EL (cell line): ENCODE results near the gene FAM171A2.
"Not testable (repeated sequence)": the region's sequence is repeated elsewhere in the genome, so short reads cannot be mapped to it uniquely, and the experiment has no call there.

Experiments used
- DNase-seq: peaks from one replicate; pipeline ENCODE4 v3.0.0-alpha.2; 2016

The FAM171A2 gene

DNA sequence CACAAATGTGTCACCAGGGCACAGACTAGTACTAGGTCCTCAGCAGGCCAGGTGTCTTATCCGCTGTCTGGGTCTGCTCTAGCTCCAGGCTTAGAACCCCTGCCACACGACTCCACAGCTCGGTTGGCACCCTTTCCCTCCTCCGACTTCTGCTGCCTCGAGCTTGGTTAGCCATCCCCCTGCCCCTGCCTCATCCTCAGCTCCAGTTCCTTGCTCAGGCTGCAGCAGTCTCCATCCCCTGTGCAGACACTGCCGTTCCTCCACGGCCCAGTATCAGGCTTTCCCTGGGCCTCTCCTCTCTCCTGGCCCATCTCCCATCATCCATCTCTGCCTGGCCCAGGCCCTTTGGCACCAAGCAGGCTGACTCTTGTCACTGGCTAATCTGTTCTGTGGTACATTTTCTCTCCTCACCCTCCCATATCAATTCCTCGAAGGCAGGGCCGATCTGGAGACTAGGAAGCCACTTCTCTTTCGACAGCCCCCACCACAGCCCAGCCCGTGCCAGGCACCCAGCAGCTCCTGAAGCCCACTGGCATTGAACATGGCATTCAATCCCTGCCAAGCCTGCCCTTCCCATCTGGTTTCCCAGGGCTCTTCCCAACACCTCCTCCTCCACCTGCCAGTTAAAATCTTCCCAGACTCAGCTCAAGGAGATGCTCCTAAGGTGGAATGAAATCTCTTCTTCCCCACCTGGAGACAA is 20.0 kb downstream of the FAM171A2 start:
- DNase-seq, result no peak

DNA sequence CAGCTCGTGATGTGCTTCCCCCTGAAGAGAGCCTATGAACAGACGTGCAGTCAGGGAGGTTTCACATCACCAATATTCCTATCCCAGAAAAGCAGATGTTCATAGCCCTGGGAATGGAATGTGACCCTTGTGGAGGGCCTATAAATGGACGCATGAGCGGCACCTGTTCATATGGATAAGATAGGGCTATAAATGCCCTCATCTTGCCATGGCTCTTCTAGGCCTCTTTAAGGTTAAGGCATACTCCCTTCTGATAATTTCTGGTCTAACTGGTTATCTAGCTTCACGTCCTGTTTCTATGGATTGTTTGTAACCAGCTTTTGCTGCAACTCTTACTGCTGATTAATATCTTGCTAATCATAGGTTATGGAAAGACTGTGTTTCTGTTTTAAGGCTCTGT is 23.1 kb downstream of the FAM171A2 start:
- not testable (repeated sequence) for DNase-seq

DNA sequence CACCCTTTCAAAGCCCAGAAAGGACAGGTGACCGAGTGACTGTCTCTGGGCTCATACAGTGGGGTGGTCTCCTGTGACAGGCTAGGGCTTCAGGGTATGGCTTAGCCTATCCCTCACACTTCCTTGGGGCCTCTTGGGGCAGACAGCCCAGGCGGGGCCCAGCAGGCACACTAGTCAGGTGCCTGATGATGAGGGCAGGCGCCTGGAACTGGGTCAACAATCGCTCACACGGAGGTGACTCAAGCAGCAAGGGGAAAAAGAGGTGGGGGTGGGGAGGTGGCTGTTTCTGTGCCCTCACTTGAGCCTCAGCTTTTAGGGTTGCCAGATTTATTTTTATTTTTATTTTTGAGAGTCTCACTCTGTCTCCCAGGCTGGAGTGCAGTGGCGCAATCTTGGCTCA is 25.0 kb downstream of the FAM171A2 start:
- DNase-seq, result no peak

DNA sequence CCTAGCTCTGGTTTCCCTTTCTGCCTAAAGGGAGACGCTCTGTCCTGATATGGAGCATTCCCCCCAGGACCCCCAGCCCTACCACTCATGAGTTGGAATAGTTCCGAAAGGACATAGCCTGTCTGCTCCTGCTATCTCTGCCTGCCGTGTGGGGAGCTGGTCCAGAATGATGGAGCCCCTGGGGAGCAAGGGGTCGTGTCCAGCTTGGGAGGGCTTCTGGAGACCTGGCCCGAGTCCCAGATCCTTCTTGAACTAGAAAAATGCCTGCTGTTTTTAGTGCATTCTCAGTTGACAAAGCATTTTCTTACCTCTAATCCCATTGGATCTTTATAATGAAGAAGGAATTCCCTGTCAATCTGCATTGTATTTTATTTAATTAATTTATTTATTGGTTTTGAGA is 27.7 kb downstream of the FAM171A2 start:
- DNase-seq, result no peak

DNA sequence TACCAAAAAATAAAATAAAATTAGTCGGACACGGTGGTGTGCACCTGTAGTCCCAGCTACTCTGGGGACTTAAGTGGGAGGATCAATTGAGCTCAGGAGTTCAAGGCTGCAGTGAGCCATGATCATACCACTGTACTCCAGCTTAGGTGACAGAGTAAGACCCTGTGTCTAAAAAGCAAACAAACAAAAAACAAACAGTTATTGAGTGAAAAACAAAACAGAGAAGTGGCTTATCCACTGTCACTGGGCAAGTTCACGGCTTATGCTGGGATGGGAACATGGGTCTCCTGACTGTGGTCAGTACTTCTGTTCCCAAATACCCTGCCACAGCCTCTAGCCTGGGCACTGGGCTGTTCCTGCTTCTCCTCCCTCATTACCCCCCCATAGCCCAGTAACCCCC is 28.1 kb downstream of the FAM171A2 start:
- DNase-seq, result no peak

DNA sequence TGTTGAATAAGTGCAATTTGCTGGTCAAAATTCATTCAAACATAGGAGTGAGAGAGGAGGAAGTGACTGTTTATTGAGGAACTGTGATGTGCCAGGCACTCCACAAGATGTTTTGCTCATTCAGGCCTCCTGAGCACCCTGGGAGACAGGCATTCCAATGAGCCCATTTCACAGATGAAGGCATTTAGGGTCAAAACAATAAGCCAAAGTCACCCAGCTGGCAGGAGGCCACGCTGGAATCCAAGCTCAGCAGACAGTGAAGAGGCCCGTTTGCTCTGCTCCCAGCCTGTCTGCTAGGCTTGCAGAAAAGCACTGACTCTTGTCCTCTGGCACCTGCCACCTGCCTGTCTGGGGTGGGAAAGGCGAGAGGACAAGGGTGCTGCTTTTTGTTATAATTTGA is 28.9 kb downstream of the FAM171A2 start:
- DNase-seq, result no peak

DNA sequence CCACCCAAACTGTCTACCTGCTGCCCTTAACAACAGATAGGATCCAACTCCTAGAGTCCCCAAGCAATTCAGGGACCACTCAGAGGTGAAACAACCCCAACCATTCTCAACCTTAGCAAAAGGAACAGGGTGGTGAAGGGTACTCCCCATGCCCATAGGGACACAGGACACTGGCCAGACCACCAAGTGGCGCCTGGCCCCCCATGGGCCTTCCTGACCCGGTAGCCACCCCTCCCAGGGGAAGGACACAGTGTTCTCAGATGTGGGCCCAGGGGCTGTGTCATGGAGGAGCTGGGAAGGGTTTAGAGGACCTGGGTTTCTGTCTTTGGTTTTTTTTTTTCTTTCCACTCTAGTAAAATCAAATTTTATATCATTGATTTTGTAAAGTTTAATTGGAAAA is 29.3 kb downstream of the FAM171A2 start:
- no peak for DNase-seq

DNA sequence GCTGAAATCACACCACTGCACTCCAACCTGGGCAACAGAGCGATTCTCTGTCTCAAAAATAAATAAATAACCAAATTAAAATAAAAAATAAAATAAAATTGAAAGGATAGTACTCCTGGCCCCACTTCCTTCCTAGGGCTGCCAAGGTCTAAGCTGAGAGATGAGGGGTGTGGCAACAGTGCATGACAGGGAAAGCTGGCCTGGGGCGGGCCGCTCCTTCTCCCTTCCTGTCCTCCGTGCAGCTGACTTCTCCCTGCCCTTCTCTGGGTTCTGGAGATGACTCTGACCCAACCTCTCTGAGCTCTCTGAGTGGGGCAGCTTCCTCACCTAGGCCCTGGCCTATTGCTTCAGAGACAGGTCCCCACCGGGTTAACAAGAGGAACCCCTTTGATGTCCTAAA is 30.3 kb downstream of the FAM171A2 start:
- no peak for DNase-seq

DNA sequence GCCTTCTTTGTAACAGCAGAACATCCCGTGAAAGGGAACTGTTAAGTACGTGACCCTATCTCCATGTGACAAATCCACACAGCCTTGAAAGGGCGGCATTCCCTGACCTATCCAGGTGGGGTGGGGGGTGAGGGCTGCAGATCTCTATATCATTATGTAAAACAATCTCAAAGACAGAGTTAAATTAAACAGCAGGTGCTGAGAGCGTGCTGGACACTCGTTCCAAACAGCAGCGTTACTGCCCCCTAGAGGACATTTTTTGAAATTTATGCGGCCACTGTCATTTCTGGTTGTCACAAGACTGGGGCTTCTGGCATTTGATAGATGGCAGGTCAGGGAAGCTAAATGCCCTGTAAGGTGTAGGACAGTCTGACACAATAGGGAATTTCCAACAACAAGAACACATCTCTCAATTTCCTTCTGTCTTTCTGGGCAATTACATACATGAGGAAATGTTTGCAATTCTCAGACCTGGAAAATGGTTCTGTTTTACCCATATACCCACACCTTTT is 32.3 kb downstream of the FAM171A2 start:
- peak; percentile 70 for DNase-seq

DNA sequence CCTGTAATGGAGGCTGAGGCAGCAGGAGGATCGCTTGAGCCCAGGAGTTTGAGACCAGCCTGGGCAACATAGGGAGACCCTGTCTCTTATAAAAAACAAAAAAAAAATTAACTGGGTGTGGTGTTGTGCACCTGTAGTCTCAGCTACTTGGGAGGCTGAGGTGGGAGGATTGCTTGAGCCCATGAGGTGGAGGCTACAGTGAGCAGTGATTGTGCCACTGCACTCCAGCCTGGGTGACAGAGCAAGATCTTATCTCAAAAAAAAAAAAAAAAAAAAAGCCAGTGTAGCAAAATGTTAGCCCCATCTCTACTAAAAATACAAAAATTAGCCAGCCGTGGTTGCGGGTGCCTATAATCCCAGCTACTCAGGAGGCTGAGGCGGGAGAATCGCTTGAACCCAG is 33.4 kb downstream of the FAM171A2 start:
- not testable (repeated sequence) for DNase-seq

DNA sequence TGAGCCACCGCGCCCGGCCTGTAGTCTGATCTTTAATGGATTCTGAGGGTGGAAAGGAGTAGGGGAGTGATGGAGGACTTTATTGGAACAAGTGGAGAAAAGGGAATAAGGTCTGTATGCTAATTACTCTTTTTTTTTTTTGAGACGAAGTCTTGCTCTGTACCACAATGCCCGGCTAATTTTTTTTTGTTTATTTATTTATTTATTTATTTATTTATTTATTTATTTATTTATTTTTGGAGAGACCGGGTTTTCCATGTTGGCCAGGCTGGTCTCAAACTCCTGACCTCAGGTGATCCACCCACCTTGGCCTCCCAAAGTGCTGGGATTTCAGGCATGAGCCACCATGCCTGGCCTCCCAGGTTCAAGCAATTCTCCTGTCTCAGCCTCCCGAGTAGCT is 34.1 kb downstream of the FAM171A2 start:
- not testable (repeated sequence) for DNase-seq

DNA sequence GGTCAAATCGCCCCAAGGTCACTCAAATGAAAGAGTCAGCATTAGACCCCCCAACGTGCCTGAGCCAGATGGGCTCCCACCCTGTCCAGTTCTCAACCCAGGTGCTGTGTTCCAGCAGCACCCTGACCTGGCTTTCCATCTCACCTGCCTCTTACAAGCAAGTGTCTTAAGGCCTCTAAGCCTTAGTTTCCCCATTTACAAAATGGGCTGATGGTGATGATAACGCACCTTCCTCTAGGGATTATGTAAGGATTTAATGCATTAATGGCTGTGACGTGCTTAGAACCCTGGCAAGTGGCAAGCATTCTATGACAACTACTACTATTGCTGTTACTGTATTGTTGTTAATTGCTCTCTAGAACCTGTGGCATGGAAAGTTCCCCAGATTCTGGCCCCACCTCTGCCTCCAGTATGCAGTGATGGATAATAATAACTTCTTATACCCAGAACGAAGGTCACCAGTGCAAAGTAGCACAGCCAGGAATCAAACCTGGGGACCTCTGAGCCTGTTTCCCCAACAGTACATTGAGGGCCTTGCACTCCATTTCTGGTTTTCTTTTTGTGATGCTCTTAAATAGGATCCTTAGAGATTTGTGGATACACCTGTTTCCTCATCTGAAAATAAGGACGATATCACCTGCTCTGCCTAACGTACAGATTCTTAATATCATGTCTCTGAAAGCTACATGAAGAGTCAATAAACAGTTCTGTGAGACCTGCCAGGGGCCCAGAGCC is 35.8 kb downstream of the FAM171A2 start:
- no peak for DNase-seq

DNA sequence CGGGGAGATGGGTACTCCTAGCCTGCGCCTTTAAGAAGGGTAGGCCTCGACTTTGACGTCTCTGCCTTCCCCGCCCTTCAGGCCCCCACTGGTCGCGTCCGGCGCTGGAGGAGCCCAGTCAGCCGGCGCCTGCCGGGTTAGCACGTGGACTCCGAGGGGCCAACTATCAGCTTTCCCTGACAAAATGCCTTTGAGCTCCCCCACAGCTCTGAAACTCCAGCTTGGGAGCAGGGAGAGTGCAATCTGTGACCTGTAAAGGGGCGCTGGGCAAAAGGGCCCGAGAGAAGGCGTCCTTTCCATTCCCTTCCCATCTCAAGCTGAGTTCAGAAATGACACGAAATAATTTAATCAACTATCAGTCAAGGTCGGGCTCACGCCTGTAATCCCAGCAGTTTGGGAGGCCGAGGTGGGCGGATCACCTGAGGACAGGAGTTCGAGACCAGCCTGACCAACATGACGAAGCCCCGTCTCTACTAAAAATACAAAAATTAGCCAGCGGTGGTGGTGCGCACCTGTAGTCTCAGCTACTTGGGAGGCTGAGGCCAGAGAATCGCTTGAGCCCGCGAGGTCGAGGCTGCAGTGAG is 36.7 kb downstream of the FAM171A2 start:
- peak; percentile 98 for DNase-seq

DNA sequence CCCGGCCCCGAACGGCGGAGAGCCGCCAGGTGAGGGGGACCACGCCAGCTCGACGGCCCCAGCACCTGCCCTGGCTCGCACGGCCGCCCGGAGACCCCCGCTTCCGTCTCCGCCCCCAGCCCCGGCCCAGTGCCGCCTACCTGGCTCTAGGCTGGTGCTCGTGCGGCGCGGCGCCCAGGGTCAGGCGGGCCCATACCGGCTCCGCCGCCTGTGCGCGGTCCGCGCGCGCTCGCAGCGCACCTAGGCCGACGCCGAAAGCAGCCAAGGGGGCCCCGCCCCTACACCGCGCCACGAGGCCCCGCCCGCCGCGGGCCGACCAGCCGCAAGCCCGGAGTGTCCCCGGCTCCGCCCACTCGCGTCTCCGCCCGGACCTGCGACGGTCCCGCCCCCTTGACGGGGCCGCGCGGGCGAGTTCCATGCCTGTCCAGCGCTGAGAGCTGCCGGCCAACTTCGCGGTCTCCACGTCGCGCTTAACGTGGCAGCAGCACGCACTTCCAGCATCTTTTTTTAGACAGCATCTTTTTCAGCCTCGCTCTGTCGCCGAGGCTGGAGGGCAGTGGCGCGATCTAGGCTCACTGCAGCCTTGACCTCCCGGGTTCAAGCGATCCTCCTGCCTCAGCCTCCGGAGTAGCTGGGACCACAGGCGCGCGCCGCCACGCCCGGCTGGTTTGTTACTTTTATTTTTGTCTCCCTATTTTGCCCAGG is 38.9 kb downstream of the FAM171A2 start, which contains the start of gene SLC25A39:
Gene SLC25A39, minus strand, starts transcription at position 253 of the 705 bp plus-strand sequence. CDS start 1,261 bp downstream, outside the sequence.
- DNase-seq, result peak; percentile 92

DNA sequence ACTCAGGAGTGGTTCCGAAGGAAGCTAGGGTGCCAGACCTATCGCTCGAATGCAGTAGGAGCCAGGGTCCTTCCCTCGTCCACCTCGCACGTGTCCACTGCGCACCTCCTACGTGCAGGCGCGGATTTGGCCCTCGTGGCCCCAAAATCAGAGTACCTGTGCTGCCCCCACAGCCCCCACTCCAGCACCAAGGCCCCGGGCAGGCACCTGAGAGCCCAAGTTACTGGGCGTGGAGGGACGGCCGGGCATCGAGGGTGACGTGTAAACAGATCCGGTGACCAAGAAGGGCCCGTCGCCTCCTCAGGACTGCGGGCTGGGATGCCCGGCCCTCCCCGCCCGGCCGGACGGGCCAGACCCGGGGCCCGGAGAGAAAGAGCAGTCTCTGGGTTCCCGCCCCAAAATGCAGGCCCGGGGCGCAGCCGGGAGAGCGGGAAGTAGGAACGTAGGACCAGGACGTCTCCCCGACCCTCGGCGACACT is 39.5 kb downstream of the FAM171A2 start:
- peak; percentile 30 for DNase-seq

DNA sequence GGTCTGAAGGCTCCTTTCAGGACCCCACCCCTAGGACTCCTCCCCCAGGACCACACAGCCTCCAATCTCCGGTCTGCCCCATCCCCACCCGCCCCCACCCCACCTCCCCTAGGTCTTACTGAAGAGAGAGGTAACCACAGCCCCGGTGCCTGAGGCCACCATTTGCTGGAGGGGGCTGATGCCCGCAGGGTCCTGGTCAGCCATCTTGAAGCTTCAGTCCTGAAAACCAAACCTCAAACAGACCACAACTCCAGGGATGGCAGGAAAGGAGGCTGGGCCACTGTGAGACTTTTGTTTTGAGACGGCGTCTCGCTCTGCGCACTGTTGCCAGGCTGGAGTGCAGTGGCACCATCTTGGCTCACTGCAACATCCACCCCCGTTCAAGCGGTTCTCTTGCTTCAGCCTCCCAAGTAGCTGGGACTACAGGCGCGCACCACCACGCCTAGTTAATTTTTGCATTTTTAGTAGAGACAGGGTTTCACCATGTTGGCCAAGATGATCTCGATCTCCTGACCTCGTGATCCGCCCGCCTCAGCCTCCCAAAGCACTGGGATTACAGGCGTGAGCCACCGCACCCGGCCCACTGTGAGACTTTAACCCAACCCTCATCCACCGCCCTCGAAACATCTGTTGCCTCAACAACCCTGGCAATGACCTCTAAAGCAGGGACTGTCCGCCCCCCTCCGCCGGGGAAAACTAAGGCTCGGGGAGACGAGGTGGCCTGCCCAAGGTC is 40.1 kb downstream of the FAM171A2 start:
- DNase-seq, result no peak

DNA sequence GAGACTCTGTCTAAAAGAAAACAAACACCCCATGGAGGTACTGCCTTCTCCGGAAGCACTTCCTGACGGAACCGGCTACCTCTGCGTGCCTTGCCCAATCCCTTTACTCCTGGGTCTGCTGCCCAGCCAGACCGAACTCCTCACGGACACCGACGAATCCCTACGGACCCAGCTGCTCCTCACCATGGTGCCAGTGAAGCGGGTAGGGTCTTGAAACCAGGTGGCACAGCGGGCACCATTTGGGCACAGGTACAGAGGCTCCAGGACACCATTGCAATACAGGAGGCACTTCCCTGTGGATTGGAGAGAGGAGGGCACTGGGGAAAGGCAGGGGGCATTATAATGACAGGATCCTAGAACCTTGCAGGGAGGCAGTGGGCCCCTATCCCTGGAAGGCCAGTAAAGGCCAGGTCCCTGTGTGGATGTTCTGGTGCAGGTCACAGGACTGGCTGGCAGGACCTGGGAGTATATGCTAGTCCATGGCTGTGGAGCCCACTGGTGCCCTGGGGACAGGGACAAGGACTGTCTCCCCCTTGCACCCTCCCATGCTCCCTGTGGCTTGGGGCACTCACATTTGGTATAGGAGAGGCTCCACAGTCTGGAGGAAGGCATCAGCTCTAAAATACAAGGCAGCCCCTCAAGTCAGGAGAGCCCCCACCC is 41.3 kb downstream of the FAM171A2 start:
- DNase-seq, result no peak

DNA sequence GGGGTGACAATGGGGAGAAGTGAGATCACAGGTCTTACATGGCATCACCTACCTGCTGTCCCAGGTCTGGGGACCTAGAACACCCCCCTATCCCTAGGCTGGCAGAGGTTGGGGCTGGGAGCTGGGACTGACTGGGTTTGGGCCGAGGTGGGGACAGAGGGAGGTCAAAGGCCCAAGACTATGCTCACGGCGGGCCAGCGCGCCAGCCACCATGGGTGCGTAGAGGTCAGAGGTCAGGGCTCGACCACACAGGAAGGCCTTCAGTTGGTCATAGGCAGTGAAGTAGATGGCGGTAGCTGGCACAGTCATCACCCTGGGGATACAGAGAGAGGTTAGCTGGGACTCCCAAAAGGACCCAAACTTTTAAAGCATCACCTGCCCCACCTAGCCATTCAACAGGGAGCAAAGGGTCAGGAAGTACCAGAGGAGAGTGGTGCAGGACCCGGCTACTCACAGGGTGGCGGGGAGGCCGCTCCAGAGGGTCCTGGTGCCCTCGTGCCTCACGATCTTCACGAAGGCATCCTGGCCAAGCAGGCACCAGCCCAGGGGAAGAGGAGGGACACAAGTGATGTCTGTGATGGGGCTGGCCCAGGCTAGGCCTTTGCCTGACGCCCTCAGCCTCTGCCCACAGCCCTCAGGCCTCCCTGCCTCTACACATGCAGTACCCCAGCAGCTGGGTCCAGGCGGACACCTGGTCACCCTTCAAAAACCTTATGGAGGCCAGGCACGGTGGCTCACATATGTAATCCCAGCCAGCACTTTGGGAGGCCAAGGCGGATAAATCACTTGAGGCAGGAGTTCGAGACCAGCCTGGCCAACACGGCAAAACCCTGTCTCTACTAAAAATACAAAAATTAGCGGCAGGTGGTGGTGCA is 42.2 kb downstream of the FAM171A2 start:
- no peak for DNase-seq

DNA sequence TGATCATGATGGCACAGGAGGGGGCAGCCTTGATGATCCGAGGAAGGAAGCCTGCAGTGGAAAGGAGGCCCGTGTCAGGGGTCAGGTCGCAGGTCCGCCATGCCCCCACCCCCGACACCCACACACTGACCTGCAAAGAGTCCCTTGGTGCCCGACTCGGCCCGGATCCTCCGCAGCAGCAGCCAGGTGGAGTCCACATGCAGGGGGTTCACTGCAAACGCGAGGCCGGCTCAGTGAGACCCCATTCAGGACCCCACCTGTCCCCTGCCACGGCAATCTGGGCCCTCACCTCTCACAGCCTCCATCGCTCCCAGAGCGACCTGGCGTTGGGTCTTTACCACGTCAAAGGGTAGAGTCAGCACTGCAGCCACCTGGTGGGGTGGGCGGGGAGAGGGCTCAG is 43.6 kb downstream of the FAM171A2 start:
- no peak for DNase-seq

DNA sequence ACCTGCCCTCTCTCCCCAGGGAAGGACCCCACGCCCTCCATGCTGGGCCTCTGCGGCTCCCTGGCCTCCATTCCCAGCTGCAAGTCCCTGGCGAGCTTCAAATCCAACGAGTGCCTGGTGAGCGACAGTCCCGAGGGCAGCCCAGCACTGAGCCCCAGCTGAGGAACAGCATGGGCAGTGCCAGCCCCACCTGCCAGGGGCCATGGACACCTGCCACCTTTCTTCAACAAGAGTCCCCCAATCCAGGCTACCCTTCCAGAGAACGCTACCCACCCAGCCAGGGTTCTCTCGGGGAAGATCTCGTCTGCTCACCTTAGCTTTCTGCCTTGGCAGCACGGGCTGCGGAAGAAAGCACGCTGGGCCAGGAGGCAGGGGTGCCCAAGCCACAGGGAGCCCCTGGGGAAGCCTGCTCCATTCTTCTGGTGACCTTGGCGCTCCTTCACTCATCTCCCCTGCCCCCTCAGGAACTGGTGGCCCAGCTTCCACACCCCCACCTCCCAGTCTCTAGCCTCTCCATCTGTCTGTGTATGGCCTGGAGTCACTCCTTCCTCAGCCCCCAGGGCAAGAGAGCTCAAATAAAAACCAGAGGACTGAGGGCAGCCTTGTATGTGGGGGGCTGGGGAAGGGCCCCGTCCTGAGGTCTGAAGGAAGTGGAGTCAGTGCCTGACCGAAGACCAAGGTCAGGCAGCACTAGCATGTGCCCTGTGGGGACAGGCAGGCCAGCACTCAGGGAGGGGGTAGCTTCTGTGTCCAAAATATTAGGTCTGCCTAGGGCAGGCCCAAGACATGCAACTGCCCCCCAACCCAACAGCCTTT is 45.4 kb downstream of the FAM171A2 start:
- no peak for DNase-seq
